IMR-90 (cell line): ENCODE measurements around the gene CDK14. TPM values are rescaled to one million over a fixed set of nuclear protein-coding genes. Genes with fewer than 3 reads are reported as not detected.

Source experiments
- ATAC-seq: fragments of 200-7000 bp; cut with Tn5 transposase; 2 replicates; pipeline ENCODE4 v1.9.1; 2020; ENCODE audit warnings: low read depth, mild to moderate bottlenecking, moderate library complexity
- BruUV-seq: library from RNA; stranded (reverse); fragments of 400-500 nt; replicated peaks from 2 replicates; lab custom pipeline; 2021; lab: Mats Ljungman, UMichigan
- CTCF ChIA-PET: fragments of 300-600 bp; formaldehyde crosslinking; extraction: SDS; loops from one replicate; lab custom pipeline; 2021; ENCODE audit warnings: antibody characterized with exemption; lab: Yijun Ruan, JAX
- POLR2A ChIA-PET: fragments of 300-600 bp; sonication (Branson Sonifier 250); formaldehyde crosslinking; loops from one replicate; lab custom pipeline; 2022; ENCODE audit warnings: antibody characterized with exemption; ENCODE audit not compliant: unreplicated experiment; lab: Charles Lee
- DNase-seq: peaks from one replicate; pipeline ENCODE4 v3.0.0; 2013
- H2AFZ ChIP-seq: replicated peaks from 2 replicates; pipeline ENCODE3; 2013; ENCODE audit warnings: low read length, mild to moderate bottlenecking; ENCODE audit not compliant: poor library complexity
- H2AK5ac ChIP-seq: 2 replicates; pipeline ENCODE4 v1.6.1; 2013; ENCODE audit warnings: low read depth, low read length, inconsistent platforms
- H2AK9ac ChIP-seq: replicated peaks from 2 replicates; pipeline ENCODE3; 2013; ENCODE audit warnings: mild to moderate bottlenecking, low read depth, low read length, moderate library complexity; ENCODE audit not compliant: poor library complexity
- H2BK120ac ChIP-seq: 2 replicates; pipeline ENCODE4 v1.6.1; 2013; ENCODE audit warnings: low read depth, low read length, inconsistent platforms
- H2BK15ac ChIP-seq: 3 replicates; pipeline ENCODE4 v1.6.1; 2013; ENCODE audit warnings: low read depth, low read length, inconsistent platforms
- H2BK20ac ChIP-seq: 2 replicates; pipeline ENCODE4 v1.6.1; 2013; ENCODE audit warnings: low read depth, mild to moderate bottlenecking, inconsistent platforms, low read length, moderate library complexity
- H2BK5ac ChIP-seq: 2 replicates; pipeline ENCODE4 v1.6.1; 2013; ENCODE audit warnings: mild to moderate bottlenecking, low read depth, low read length, inconsistent platforms; ENCODE audit not compliant: poor library complexity, severe bottlenecking
- H3K14ac ChIP-seq: replicated peaks from 2 replicates; pipeline ENCODE4 v1.6.1; 2013; ENCODE audit warnings: low read depth, low read length, inconsistent platforms
- H3K18ac ChIP-seq: 2 replicates; pipeline ENCODE4 v1.6.1; 2013; ENCODE audit warnings: low read depth, low read length, control low read depth
- H3K23ac ChIP-seq: 2 replicates; pipeline ENCODE4 v1.6.1; 2013; ENCODE audit warnings: low read depth, low read length, inconsistent platforms
- H3K27ac ChIP-seq: 2 replicates; pipeline ENCODE4 v1.5.1; 2013; ENCODE audit warnings: mild to moderate bottlenecking, control low read depth, low read length; ENCODE audit not compliant: insufficient read depth
- H3K27me3 ChIP-seq: 2 replicates; pipeline ENCODE4 v1.6.1; 2013; ENCODE audit warnings: low read length; ENCODE audit not compliant: control insufficient read depth, insufficient read depth
- H3K36me3 ChIP-seq: 2 replicates; pipeline ENCODE4 v1.6.1; 2013; ENCODE audit warnings: low read length, mixed read lengths; ENCODE audit not compliant: control insufficient read depth, insufficient read depth
- H3K4ac ChIP-seq: 2 replicates; pipeline ENCODE4 v1.6.1; 2013; ENCODE audit warnings: low read depth, low read length, inconsistent platforms
- H3K4me1 ChIP-seq: 2 replicates; pipeline ENCODE4 v1.6.1; 2013; ENCODE audit warnings: low read length, mixed read lengths; ENCODE audit not compliant: control insufficient read depth, insufficient read depth
- H3K4me2 ChIP-seq: 2 replicates; pipeline ENCODE4 v1.6.1; 2013; ENCODE audit warnings: low read depth, mild to moderate bottlenecking, control low read depth, low read length, moderate library complexity
- H3K4me3 ChIP-seq: 2 replicates; pipeline ENCODE4 v1.5.1; 2013; ENCODE audit warnings: low read depth, mild to moderate bottlenecking, control low read depth, low read length, moderate library complexity; ENCODE audit not compliant: insufficient read depth
- H3K56ac ChIP-seq: 2 replicates; pipeline ENCODE4 v1.6.1; 2013; ENCODE audit warnings: low read length, inconsistent platforms; ENCODE audit not compliant: insufficient read depth; ENCODE audit errors: extremely low read depth
- H3K79me1 ChIP-seq, 2 experiments: 2 replicates each; pipeline ENCODE4 v1.6.1; 2013; ENCODE audit warnings: low read length in 2 of 2, inconsistent platforms in 1 of 2, low read depth in 1 of 2
- H3K9ac ChIP-seq: 2 replicates; pipeline ENCODE4 v1.6.1; 2013; ENCODE audit warnings: low read depth, low read length, control low read depth
- H3K9me1 ChIP-seq: 2 replicates; pipeline ENCODE4 v1.6.1; 2013; ENCODE audit warnings: low read length, inconsistent platforms; ENCODE audit not compliant: insufficient read depth
- H3K9me3 ChIP-seq: 2 replicates; pipeline ENCODE4 v1.6.1; 2013; ENCODE audit warnings: low read length; ENCODE audit not compliant: control insufficient read depth, insufficient read depth
- H4K20me1 ChIP-seq: 2 replicates; pipeline ENCODE4 v1.6.1; 2013; ENCODE audit warnings: low read length, inconsistent platforms; ENCODE audit not compliant: insufficient read depth
- H4K5ac ChIP-seq: 2 replicates; pipeline ENCODE4 v1.6.1; 2013; ENCODE audit warnings: mild to moderate bottlenecking, low read depth, low read length, control low read depth
- H4K8ac ChIP-seq, 2 experiments: 2 replicates each; pipeline ENCODE4 v1.6.1; 2013; ENCODE audit warnings: low read depth in 2 of 2, low read length in 2 of 2, control low read depth in 1 of 2, inconsistent platforms in 1 of 2
- H4K91ac ChIP-seq: 2 replicates; pipeline ENCODE4 v1.6.1; 2013; ENCODE audit warnings: low read depth, low read length, inconsistent platforms; ENCODE audit not compliant: insufficient read depth
- BHLHE40 ChIP-seq: fragments of 150-350 bp; IDR thresholded peaks from 2 replicates; pipeline ENCODE4 v1.6.1; 2016; ENCODE audit warnings: mild to moderate bottlenecking, low read depth, low read length
- CEBPB ChIP-seq: IDR thresholded peaks from 2 replicates; pipeline ENCODE4 v1.6.1; 2012; ENCODE audit warnings: low read depth, low read length, improper control_type of control experiment
- CHD1 ChIP-seq: IDR thresholded peaks from 2 replicates; pipeline ENCODE4 v1.6.1; 2012; ENCODE audit warnings: low read depth, low read length, improper control_type of control experiment
- MXI1 ChIP-seq: IDR thresholded peaks from 2 replicates; pipeline ENCODE4 v1.6.1; 2012; ENCODE audit warnings: low read depth, mild to moderate bottlenecking, low read length, moderate library complexity, borderline replicate concordance
- POLR2A ChIP-seq: IDR thresholded peaks from 2 replicates; pipeline ENCODE4 v1.6.1; 2012; ENCODE audit warnings: mild to moderate bottlenecking, low read depth, low read length
- RAD21 ChIP-seq: IDR thresholded peaks from 2 replicates; pipeline ENCODE4 v1.6.1; 2012; ENCODE audit warnings: low read length, improper control_type of control experiment
- RCOR1 ChIP-seq: IDR thresholded peaks from 2 replicates; pipeline ENCODE4 v1.6.1; 2012; ENCODE audit warnings: mild to moderate bottlenecking, low read length, improper control_type of control experiment; ENCODE audit not compliant: insufficient replicate concordance
- RFX5 ChIP-seq: IDR thresholded peaks from 2 replicates; pipeline ENCODE4 v1.8.0; 2012; ENCODE audit warnings: low read depth, mild to moderate bottlenecking, low read length, moderate library complexity
- WGBS, 2 experiments: methylation state at CpG; one replicate each; pipeline versions ENCODE4 v1.1.5 to v1.1.7; 2013; ENCODE audit warnings: missing lambda C conversion rate in 2 of 2; ENCODE audit not compliant: insufficient read length in 1 of 2; ENCODE audit errors: extremely low coverage in 2 of 2; 5-methylcytosine and 5-hydroxymethylcytosine counted together
- dilution Hi-C: fragments of 300-500 bp; cut with HindIII; formaldehyde crosslinking; loops from one replicate; pipeline ENCODE4 v1.14.3; 2018; ENCODE audit warnings: low sequenced_read_pairs; ENCODE audit not compliant: unreplicated experiment
- in situ Hi-C: fragments of 300-500 bp; cut with MboI; formaldehyde crosslinking; loops from 3 replicates; pipeline ENCODE4 v1.14.3; 2019; ENCODE audit warnings: low sequenced_read_pairs, inconsistent platforms, mixed read lengths
- intact Hi-C: fragments of 100-400 bp; cut with micrococcal nuclease; formaldehyde crosslinking; loops from 2 replicates; pipeline ENCODE4 v1.10.0; 2022
- polyA plus RNA-seq, 3 experiments: library from polyadenylated mRNA; depleted of rRNA; stranded (reverse); fragments of >200 nt; gene quantifications; 2 replicates each; pipeline ENCODE4 v1.2.3, GENCODE V29; 2012; ENCODE audit warnings: low replicate concordance in 1 of 3
- total RNA-seq: library from RNA; depleted of rRNA; stranded (reverse); fragments of >200 nt; gene quantifications from 2 replicates; pipeline ENCODE4 v1.2.3, GENCODE V29; 2012
- TF ChIP-seq, protein P1 (sequence below): fragments of 150-350 bp; IDR thresholded peaks from 2 replicates; pipeline ENCODE4 v1.6.1; 2016; ENCODE audit warnings: low read depth, mild to moderate bottlenecking, low read length, moderate library complexity, borderline replicate concordance
- TF ChIP-seq, protein P2 (sequence below): conservative IDR thresholded peaks from 2 replicates; pipeline ENCODE4 v1.5.1; 2012; ENCODE audit warnings: mild to moderate bottlenecking, low read depth, low read length, improper control_type of control experiment
- TF ChIP-seq, protein P3 (sequence below): fragments of 150-350 bp; IDR thresholded peaks from 2 replicates; pipeline ENCODE4 v1.6.1; 2017; ENCODE audit warnings: mild to moderate bottlenecking, antibody characterized with exemption, low read length, low read depth

Gene CDK14
- total and polyA plus RNA-seq, 2 of the 4 experiments (the other 2 are of a cell fraction), result 10.1 to 29.6 TPM

DNA sequence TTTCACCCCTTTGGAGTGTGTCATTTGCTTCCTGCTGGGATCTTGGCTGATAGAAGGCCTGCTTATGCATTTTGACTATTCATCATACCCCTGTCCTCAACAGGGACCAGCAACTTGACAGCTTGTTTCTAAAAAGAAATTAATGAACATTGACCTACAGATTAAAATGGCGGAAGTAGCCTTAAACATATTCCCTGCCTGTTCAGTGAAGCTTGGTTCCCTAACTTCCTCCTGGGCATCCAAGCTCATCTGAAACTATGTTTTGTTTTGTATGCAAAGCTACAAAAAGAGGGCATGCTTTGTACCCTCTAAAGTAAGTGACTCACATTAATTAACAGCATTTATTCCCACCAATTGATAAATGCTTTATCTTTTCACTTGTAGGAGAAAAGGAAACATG, 26.8 kb upstream of the CDK14 start:
- dilution Hi-C loops (no loop called here), intact Hi-C loops (no loop called here), in situ Hi-C loops (loop anchor here (25.0 kb wide), 1 partner anchor 443 kb away; no protein-coding TSS in a partner anchor)
- no peak overlapping the region for H4K91ac ChIP-seq
- no peak overlapping the region for H3K14ac ChIP-seq
- H4K5ac ChIP-seq, result no peak overlapping the region
- H3K18ac ChIP-seq, result no peak overlapping the region
- H3K9me1 ChIP-seq, result no peaks in the 10 kb centered on the region
- H3K4me3 ChIP-seq, result no peak overlapping the region
- CTCF ChIA-PET, result no interaction called here
- no peak overlapping the region for H3K56ac ChIP-seq
- H2BK120ac ChIP-seq, result no peak overlapping the region
- no peak overlapping the region for H2BK20ac ChIP-seq
- POLR2A ChIA-PET, result no interaction called here
- H2AK9ac ChIP-seq, result no peak overlapping the region
- H2BK5ac ChIP-seq, result no peak overlapping the region
- H3K4me2 ChIP-seq, result no peak overlapping the region
- no peak overlapping the region for H3K4ac ChIP-seq
- H2BK15ac ChIP-seq, result no peak overlapping the region
- ATAC-seq, result no peak
- no peaks in the 10 kb centered on the region for H4K20me1 ChIP-seq
- no peaks in the 10 kb centered on the region for H3K79me1 ChIP-seq
- no peak for DNase-seq
- no peaks in the 10 kb centered on the region for H3K27me3 ChIP-seq
- H3K27ac ChIP-seq, result no peak overlapping the region
- WGBS, 2 experiments, result no CpG with 5 or more reads among the region's 1 CpG
- no peak overlapping the region for H4K8ac ChIP-seq
- H2AFZ ChIP-seq, result no peak overlapping the region
- no peaks in the 10 kb centered on the region for H3K9me3 ChIP-seq
- TF ChIP-seq RFX5, result no peak
- TF ChIP-seq CEBPB, result no peak
- TF ChIP-seq RCOR1, result no peak
- TF ChIP-seq CHD1, result no peak
- no peak for TF ChIP-seq POLR2A
- TF ChIP-seq, protein P1, sequence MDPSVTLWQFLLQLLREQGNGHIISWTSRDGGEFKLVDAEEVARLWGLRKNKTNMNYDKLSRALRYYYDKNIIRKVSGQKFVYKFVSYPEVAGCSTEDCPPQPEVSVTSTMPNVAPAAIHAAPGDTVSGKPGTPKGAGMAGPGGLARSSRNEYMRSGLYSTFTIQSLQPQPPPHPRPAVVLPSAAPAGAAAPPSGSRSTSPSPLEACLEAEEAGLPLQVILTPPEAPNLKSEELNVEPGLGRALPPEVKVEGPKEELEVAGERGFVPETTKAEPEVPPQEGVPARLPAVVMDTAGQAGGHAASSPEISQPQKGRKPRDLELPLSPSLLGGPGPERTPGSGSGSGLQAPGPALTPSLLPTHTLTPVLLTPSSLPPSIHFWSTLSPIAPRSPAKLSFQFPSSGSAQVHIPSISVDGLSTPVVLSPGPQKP, result no peak
- TF ChIP-seq, protein P2, sequence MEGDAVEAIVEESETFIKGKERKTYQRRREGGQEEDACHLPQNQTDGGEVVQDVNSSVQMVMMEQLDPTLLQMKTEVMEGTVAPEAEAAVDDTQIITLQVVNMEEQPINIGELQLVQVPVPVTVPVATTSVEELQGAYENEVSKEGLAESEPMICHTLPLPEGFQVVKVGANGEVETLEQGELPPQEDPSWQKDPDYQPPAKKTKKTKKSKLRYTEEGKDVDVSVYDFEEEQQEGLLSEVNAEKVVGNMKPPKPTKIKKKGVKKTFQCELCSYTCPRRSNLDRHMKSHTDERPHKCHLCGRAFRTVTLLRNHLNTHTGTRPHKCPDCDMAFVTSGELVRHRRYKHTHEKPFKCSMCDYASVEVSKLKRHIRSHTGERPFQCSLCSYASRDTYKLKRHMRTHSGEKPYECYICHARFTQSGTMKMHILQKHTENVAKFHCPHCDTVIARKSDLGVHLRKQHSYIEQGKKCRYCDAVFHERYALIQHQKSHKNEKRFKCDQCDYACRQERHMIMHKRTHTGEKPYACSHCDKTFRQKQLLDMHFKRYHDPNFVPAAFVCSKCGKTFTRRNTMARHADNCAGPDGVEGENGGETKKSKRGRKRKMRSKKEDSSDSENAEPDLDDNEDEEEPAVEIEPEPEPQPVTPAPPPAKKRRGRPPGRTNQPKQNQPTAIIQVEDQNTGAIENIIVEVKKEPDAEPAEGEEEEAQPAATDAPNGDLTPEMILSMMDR, result no peak
- no peak for TF ChIP-seq MXI1
- no peak for TF ChIP-seq RAD21
- no peak for TF ChIP-seq BHLHE40
- TF ChIP-seq, protein P3, sequence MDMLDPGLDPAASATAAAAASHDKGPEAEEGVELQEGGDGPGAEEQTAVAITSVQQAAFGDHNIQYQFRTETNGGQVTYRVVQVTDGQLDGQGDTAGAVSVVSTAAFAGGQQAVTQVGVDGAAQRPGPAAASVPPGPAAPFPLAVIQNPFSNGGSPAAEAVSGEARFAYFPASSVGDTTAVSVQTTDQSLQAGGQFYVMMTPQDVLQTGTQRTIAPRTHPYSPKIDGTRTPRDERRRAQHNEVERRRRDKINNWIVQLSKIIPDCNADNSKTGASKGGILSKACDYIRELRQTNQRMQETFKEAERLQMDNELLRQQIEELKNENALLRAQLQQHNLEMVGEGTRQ, result no peak
- no peaks in the 10 kb centered on the region for H3K36me3 ChIP-seq
- no peak overlapping the region for H2AK5ac ChIP-seq
- H3K9ac ChIP-seq, result no peak overlapping the region
- no TSS peak for BruUV-seq
- H3K4me1 ChIP-seq, result no peaks in the 10 kb centered on the region
- no peak overlapping the region for H3K23ac ChIP-seq
